Measurements from ENCODE around the gene NAGPA.
A peak's percentile ranks its signal among the peaks of the same experiment; 100 is the strongest.
"Not testable (repeated sequence)": the region's sequence is repeated elsewhere in the genome, so short reads cannot be mapped to it uniquely, and the experiment has no call there.

NAGPA gene

GRCh38 chr16:5033256-5034166 is at the start of gene NAGPA:
TSS of gene NAGPA (minus strand) at chr16:5033935. CDS start at chr16:5033914, 21 bp downstream.
- peak; percentile 82 for DNase-seq

- DNase-seq: not testable (repeated sequence)
Observed at GRCh38 chr16:5080996-5081395, 47.3 kb upstream of the NAGPA start.

GRCh38 chr16:5080461-5080860 is 46.7 kb upstream of the NAGPA start:
- not testable (repeated sequence) for DNase-seq

GRCh38 chr16:5078626-5079025 is 44.9 kb upstream of the NAGPA start:
- no peak for DNase-seq

GRCh38 chr16:5077304-5077703 is 43.6 kb upstream of the NAGPA start:
- DNase-seq: no peak

GRCh38 chr16:5075637-5076036 is 41.9 kb upstream of the NAGPA start:
- DNase-seq: no peak

GRCh38 chr16:5073771-5074170 is 40.0 kb upstream of the NAGPA start:
- DNase-seq: not testable (repeated sequence)

GRCh38 chr16:5073279-5073629 is 39.5 kb upstream of the NAGPA start:
- DNase-seq: no peak

GRCh38 chr16:5072334-5073278 is 38.9 kb upstream of the NAGPA start:
- no peak for DNase-seq

- peak; percentile 89 for DNase-seq
Observed at GRCh38 chr16:5071681-5072333, 38.1 kb upstream of the NAGPA start, which contains the start of gene ALG1. TSS of gene ALG1 (plus strand) at chr16:5071843. CDS start at chr16:5071850, 7 bp downstream.

- DNase-seq: no peak
Observed at GRCh38 chr16:5071341-5071680, 37.6 kb upstream of the NAGPA start.

- no peak for DNase-seq
Observed at GRCh38 chr16:5070431-5071186, 36.9 kb upstream of the NAGPA start.

GRCh38 chr16:5069854-5070253 is 36.1 kb upstream of the NAGPA start:
- no peak for DNase-seq

- no peak for DNase-seq
Observed at GRCh38 chr16:5069048-5069447, 35.3 kb upstream of the NAGPA start.

- no peak for DNase-seq
Observed at GRCh38 chr16:5066511-5066910, 32.8 kb upstream of the NAGPA start.

GRCh38 chr16:5065813-5066212 is 32.1 kb upstream of the NAGPA start, which contains the start of gene C16orf89:
TSS of gene C16orf89 (minus strand) at chr16:5065956. CDS start at chr16:5065908, 48 bp downstream.
- DNase-seq: no peak

GRCh38 chr16:5065326-5065725 is 31.6 kb upstream of the NAGPA start:
- no peak for DNase-seq

GRCh38 chr16:5064915-5065314 is 31.2 kb upstream of the NAGPA start:
- no peak for DNase-seq

GRCh38 chr16:5062790-5063765 is 29.3 kb upstream of the NAGPA start:
- no peak for DNase-seq

GRCh38 chr16:5062051-5062450 is 28.3 kb upstream of the NAGPA start:
- DNase-seq: no peak

GRCh38 chr16:5060073-5060641 is 26.4 kb upstream of the NAGPA start:
- no peak for DNase-seq

Measured in stimulated activated CD4-positive, alpha-beta T cell treated with anti-CD3 and anti-CD28 coated beads, Interleukin-1b, Interleukin-23, amount 100 ng/mL, for 48 hours (primary cell).